MCF 10A (cell line): ENCODE data around the gene TBCK. TPM values are rescaled to one million over a fixed set of nuclear protein-coding genes. Genes with fewer than 3 reads are reported as not detected.

ENCODE experiments used
- BruUV-seq: library from RNA; stranded (reverse); fragments of 400-500 nt; replicated peaks from 2 replicates; lab custom pipeline; 2021; lab: Mats Ljungman, UMichigan
- CTCF ChIA-PET: fragments of 300-600 bp; sonication (Branson Sonifier 250); formaldehyde crosslinking; extraction: SDS; loops from one replicate; lab custom pipeline; 2021; ENCODE audit warnings: antibody characterized with exemption, inconsistent platforms; lab: Yijun Ruan, JAX
- POLR2A ChIA-PET: fragments of 300-600, 350-650 bp; sonication (Branson Sonifier 250); formaldehyde crosslinking; extraction: SDS; loops from one replicate; lab custom pipeline; 2020; ENCODE audit warnings: antibody characterized with exemption, inconsistent platforms; lab: Yijun Ruan, JAX
- DNase-seq: peaks from one replicate; pipeline ENCODE4 v3.0.0-alpha.2; 2018; ENCODE audit not compliant: unreplicated experiment
- H3K27ac Mint-ChIP-seq: one replicate; pipeline ENCODE4 v1.8.0; 2022; ENCODE audit warnings: mild to moderate bottlenecking, low read depth, mixed read lengths; ENCODE audit not compliant: unreplicated experiment
- H3K27me3 Mint-ChIP-seq: one replicate; pipeline ENCODE4 v1.8.0; 2022; ENCODE audit warnings: mixed read lengths; ENCODE audit not compliant: insufficient read depth, unreplicated experiment
- H3K36me3 Mint-ChIP-seq: one replicate; pipeline ENCODE4 v1.8.0; 2022; ENCODE audit warnings: mild to moderate bottlenecking, moderate library complexity, mixed read lengths; ENCODE audit not compliant: insufficient read depth, unreplicated experiment
- H3K4me1 Mint-ChIP-seq: one replicate; pipeline ENCODE4 v1.8.0; 2022; ENCODE audit warnings: mixed read lengths; ENCODE audit not compliant: insufficient read depth, unreplicated experiment
- H3K4me3 Mint-ChIP-seq: one replicate; pipeline ENCODE4 v1.8.0; 2022; ENCODE audit warnings: mild to moderate bottlenecking, moderate library complexity, mixed read lengths; ENCODE audit not compliant: unreplicated experiment
- H3K9me3 Mint-ChIP-seq: one replicate; pipeline ENCODE4 v1.8.0; 2022; ENCODE audit warnings: mixed read lengths; ENCODE audit not compliant: unreplicated experiment
- intact Hi-C: fragments of 100-400 bp; cut with micrococcal nuclease; formaldehyde crosslinking; loops from 2 replicates; pipeline ENCODE4 v1.14.1; 2022
- total RNA-seq: library from RNA; stranded (reverse); gene quantifications from 2 replicates; pipeline ENCODE4 v1.2.3, GENCODE V29; 2022
- TF ChIP-seq, protein P1 (sequence below): fragments of 200-600 bp; IDR thresholded peaks from one replicate; pipeline ENCODE4 v1.8.0; 2022; ENCODE audit warnings: antibody characterized with exemption, mild to moderate bottlenecking; ENCODE audit not compliant: unreplicated experiment

TBCK gene
- total RNA-seq, 1 experiment from 2014 or later = 27.8 TPM

GRCh38 chr4:106038012-106038411 is 278.0 kb downstream of the TBCK start:
- Mint-ChIP-seq H3K27ac (no peak overlapping the region), H3K27me3 (no peaks in the 10 kb centered on the region), H3K36me3 (no peaks in the 10 kb centered on the region), H3K9me3 (no peaks in the 10 kb centered on the region), H3K4me3 (no peak overlapping the region), H3K4me1 (no peaks in the 10 kb centered on the region)
- ChIA-PET CTCF (no interaction called here), POLR2A (interaction anchor here (1.1 kb wide), 1 partner anchor 26 kb away, joined by 3 read pairs; no protein-coding TSS in a partner anchor)
- no peak for DNase-seq
- no TSS peak for BruUV-seq
- intact Hi-C loops = no loop called here
- TF ChIP-seq, protein P1, sequence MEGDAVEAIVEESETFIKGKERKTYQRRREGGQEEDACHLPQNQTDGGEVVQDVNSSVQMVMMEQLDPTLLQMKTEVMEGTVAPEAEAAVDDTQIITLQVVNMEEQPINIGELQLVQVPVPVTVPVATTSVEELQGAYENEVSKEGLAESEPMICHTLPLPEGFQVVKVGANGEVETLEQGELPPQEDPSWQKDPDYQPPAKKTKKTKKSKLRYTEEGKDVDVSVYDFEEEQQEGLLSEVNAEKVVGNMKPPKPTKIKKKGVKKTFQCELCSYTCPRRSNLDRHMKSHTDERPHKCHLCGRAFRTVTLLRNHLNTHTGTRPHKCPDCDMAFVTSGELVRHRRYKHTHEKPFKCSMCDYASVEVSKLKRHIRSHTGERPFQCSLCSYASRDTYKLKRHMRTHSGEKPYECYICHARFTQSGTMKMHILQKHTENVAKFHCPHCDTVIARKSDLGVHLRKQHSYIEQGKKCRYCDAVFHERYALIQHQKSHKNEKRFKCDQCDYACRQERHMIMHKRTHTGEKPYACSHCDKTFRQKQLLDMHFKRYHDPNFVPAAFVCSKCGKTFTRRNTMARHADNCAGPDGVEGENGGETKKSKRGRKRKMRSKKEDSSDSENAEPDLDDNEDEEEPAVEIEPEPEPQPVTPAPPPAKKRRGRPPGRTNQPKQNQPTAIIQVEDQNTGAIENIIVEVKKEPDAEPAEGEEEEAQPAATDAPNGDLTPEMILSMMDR = no peak

GRCh38 chr4:106036848-106037247 is 279.2 kb downstream of the TBCK start:
- CTCF ChIA-PET = interaction anchor here (0.6 kb wide), 1 partner anchor 162 kb away, joined by 4 read pairs; no protein-coding TSS in a partner anchor
- H3K4me3 Mint-ChIP-seq = no peak overlapping the region
- H3K27me3 Mint-ChIP-seq = no peaks in the 10 kb centered on the region
- no peak overlapping the region for H3K27ac Mint-ChIP-seq
- H3K9me3 Mint-ChIP-seq = peaks cover 7% of the 10 kb centered on the region
- no peaks in the 10 kb centered on the region for H3K36me3 Mint-ChIP-seq
- no peak for DNase-seq
- TF ChIP-seq, protein P1 = no peak
- no peaks in the 10 kb centered on the region for H3K4me1 Mint-ChIP-seq
- POLR2A ChIA-PET = interaction anchor here (1.1 kb wide), 1 partner anchor 25 kb away, joined by 3 read pairs; no protein-coding TSS in a partner anchor
- intact Hi-C loops = no loop called here
- BruUV-seq = no TSS peak

GRCh38 chr4:106036334-106036733 is 279.7 kb downstream of the TBCK start:
- no TSS peak for BruUV-seq
- Mint-ChIP-seq H3K4me3 (no peak overlapping the region), H3K4me1 (no peaks in the 10 kb centered on the region), H3K9me3 (peaks cover 12% of the 10 kb centered on the region), H3K36me3 (no peaks in the 10 kb centered on the region), H3K27me3 (no peaks in the 10 kb centered on the region), H3K27ac (no peak overlapping the region)
- CTCF ChIA-PET = no interaction called here
- intact Hi-C loops = no loop called here
- TF ChIP-seq, protein P1 = no peak
- no peak for DNase-seq
- POLR2A ChIA-PET = no interaction called here

DNA sequence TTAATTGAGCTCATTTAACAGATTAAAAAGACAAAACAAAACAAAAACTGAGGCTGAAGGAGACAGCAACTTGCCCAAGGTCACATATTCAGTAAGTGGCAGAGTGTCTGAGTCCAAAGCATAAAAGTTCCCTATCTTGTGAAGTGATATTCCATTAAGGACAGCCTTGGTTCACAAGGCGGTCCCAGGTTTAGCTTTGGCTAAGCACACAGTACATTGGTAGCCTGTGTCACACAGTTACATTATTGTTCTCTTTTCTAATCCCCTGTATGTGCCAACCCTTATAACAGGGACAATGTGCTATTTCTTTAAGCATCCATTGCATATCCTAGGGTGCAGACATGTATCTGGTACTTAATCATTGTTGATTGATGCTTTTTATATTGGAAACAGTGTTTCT is 280.8 kb downstream of the TBCK start:
- intact Hi-C loops = no loop called here
- ChIA-PET CTCF (no interaction called here), POLR2A (no interaction called here)
- peaks cover 14% of the 10 kb centered on the region for H3K9me3 Mint-ChIP-seq
- TF ChIP-seq, protein P1 = no peak
- no peaks in the 10 kb centered on the region for H3K27me3 Mint-ChIP-seq
- BruUV-seq = no TSS peak
- no peak overlapping the region for H3K4me3 Mint-ChIP-seq
- H3K4me1 Mint-ChIP-seq = no peaks in the 10 kb centered on the region
- no peaks in the 10 kb centered on the region for H3K36me3 Mint-ChIP-seq
- H3K27ac Mint-ChIP-seq = no peak overlapping the region
- DNase-seq = no peak
